ENCODE results near the gene IL1RL1. TPM values are rescaled to one million over a fixed set of nuclear protein-coding genes. Genes with fewer than 3 reads are reported as not detected.

IL1RL1 gene
- total RNA-seq, 1 experiment from 2014 or later, result 0.15 TPM

- no TSS peak for BruUV-seq (replicated peaks)
- POLR2A ChIA-PET, result no interaction called here
- no peaks in the 10 kb centered on the region for H3K9me3 ChIP-seq (ENCODE audit: control insufficient read depth, insufficient read depth, low read depth, low read length)
- no peaks in the 10 kb centered on the region for H3K4me1 ChIP-seq (ENCODE audit: control insufficient read depth, insufficient read depth, low read length)
- TF ChIP-seq REST (IDR thresholded peaks at IDR 0.05; ENCODE audit: insufficient read depth in 1 of 2, low read depth in 2 of 2, low read length in 1 of 2), result no peak
- TF ChIP-seq SIN3A (IDR thresholded peaks at IDR 0.05; ENCODE audit: borderline replicate concordance, insufficient read depth, low read depth, low read length), result no peak
- TF ChIP-seq POLR2AphosphoS5 (IDR thresholded peaks at IDR 0.05; ENCODE audit: low read depth, low read length), result no peak
- TF ChIP-seq TCF7L2 (IDR thresholded peaks at IDR 0.05; ENCODE audit: low read depth, low read length), result no peak
- no peak for TF ChIP-seq CTCF (IDR thresholded peaks at IDR 0.05)
- no peak overlapping the region for H3K4me3 ChIP-seq (ENCODE audit: low read depth in 2 of 2, low read length in 2 of 2)
- ATAC-seq (no peak), DNase-seq (ENCODE audit: low read depth, low spot score) (no peak)
- H3K36me3 ChIP-seq (ENCODE audit: control insufficient read depth, insufficient read depth, low read length), result no peaks in the 10 kb centered on the region
- CTCF ChIA-PET, result no interaction called here
- intact Hi-C loops (cut with micrococcal nuclease; ENCODE audit: unreplicated experiment) (no loop called here), in situ Hi-C loops (cut with HindIII; ENCODE audit: low pct_unique_long_range_greater_than_20kb, low sequenced_read_pairs) (no loop called here)
- H3K27ac ChIP-seq (ENCODE audit: low read length), result no peak overlapping the region
- no peaks in the 10 kb centered on the region for H3K27me3 ChIP-seq (ENCODE audit: control insufficient read depth, insufficient read depth, low read length)
Observed at GRCh38 chr2:102331311-102331980, 20.1 kb downstream of the IL1RL1 start.

- no peak for TF ChIP-seq REST (IDR thresholded peaks at IDR 0.05; ENCODE audit: insufficient read depth in 1 of 2, low read depth in 2 of 2, low read length in 1 of 2)
- no peak for TF ChIP-seq SIN3A (IDR thresholded peaks at IDR 0.05; ENCODE audit: borderline replicate concordance, insufficient read depth, low read depth, low read length)
- no peak for TF ChIP-seq CTCF (IDR thresholded peaks at IDR 0.05)
- TF ChIP-seq POLR2AphosphoS5 (IDR thresholded peaks at IDR 0.05; ENCODE audit: low read depth, low read length), result no peak
- no peak for TF ChIP-seq TCF7L2 (IDR thresholded peaks at IDR 0.05; ENCODE audit: low read depth, low read length)
- no TSS peak for BruUV-seq (replicated peaks)
- Histone ChIP-seq H3K27ac (ENCODE audit: low read length) (no peak overlapping the region), H3K36me3 (ENCODE audit: control insufficient read depth, insufficient read depth, low read length) (no peaks in the 10 kb centered on the region), H3K4me1 (ENCODE audit: control insufficient read depth, insufficient read depth, low read length) (no peaks in the 10 kb centered on the region), H3K9me3 (ENCODE audit: control insufficient read depth, insufficient read depth, low read depth, low read length) (no peaks in the 10 kb centered on the region), H3K4me3 (ENCODE audit: low read depth in 2 of 2, low read length in 2 of 2) (no peak overlapping the region), H3K27me3 (ENCODE audit: control insufficient read depth, insufficient read depth, low read length) (no peaks in the 10 kb centered on the region)
- intact Hi-C loops (cut with micrococcal nuclease; ENCODE audit: unreplicated experiment), result no loop called here
- POLR2A ChIA-PET, result no interaction called here
- in situ Hi-C loops (cut with HindIII; ENCODE audit: low pct_unique_long_range_greater_than_20kb, low sequenced_read_pairs), result no loop called here
- ATAC-seq (no peak), DNase-seq (ENCODE audit: low read depth, low spot score) (no peak)
- CTCF ChIA-PET, result no interaction called here
Observed at GRCh38 chr2:102334486-102334885, 23.1 kb downstream of the IL1RL1 start.

Data from Panc1 (cell line).